Hepatocyte (in vitro differentiated cells): ENCODE results near the gene CLEC18A.

ENCODE experiments used
- EZH2 ChIP-seq: fragments of 200-600 bp; sonication (generic); IDR thresholded peaks from 2 replicates; pipeline ENCODE4 v1.6.1; 2016; ENCODE audit warnings: antibody characterized with exemption, mild to moderate bottlenecking, borderline replicate concordance
- EZH2phosphoT487 ChIP-seq: fragments of 200-600 bp; sonication (generic); IDR thresholded peaks from one replicate; pipeline ENCODE4 v1.6.1; 2018; ENCODE audit warnings: antibody characterized with exemption, mild to moderate bottlenecking, low read depth, moderate library complexity; ENCODE audit not compliant: unreplicated experiment, severe bottlenecking
- TF ChIP-seq, protein P1 (sequence below): fragments of 200-600 bp; sonication (generic); IDR thresholded peaks from 2 replicates; pipeline ENCODE4 v1.5.1; 2016; ENCODE audit warnings: antibody characterized with exemption, mild to moderate bottlenecking; ENCODE audit not compliant: poor library complexity

DNA sequence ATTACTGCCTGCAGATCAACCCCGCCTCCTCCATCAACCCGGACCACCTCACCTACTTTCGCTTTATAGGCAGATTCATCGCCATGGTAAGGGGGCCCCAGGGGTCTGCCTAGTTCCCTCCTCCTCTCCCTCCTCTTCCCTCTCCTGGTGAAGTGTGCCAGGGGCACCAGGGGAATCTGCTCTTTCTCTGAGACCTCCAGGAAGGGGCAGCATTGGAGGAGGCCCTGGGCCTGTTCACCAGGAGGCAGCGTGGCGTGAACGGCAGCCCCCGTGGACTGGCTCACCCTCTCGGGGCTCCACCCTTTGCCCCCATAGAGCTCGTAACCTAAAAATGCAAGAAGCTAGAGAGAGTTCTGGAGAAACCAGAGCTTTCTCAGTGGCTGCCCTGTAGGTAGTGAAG is 17.1 kb upstream of the CLEC18A start:
- TF ChIP-seq, protein P1, sequence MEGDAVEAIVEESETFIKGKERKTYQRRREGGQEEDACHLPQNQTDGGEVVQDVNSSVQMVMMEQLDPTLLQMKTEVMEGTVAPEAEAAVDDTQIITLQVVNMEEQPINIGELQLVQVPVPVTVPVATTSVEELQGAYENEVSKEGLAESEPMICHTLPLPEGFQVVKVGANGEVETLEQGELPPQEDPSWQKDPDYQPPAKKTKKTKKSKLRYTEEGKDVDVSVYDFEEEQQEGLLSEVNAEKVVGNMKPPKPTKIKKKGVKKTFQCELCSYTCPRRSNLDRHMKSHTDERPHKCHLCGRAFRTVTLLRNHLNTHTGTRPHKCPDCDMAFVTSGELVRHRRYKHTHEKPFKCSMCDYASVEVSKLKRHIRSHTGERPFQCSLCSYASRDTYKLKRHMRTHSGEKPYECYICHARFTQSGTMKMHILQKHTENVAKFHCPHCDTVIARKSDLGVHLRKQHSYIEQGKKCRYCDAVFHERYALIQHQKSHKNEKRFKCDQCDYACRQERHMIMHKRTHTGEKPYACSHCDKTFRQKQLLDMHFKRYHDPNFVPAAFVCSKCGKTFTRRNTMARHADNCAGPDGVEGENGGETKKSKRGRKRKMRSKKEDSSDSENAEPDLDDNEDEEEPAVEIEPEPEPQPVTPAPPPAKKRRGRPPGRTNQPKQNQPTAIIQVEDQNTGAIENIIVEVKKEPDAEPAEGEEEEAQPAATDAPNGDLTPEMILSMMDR, result no peak
- TF ChIP-seq EZH2 (no peak), EZH2phosphoT487 (no peak)
